Purkinje cell (primary cell): ENCODE data around the gene MDFI. TPM values are rescaled to one million over a fixed set of nuclear protein-coding genes. Genes with fewer than 3 reads are reported as not detected.

ENCODE experiments used
- polyA plus RNA-seq: library from polyadenylated mRNA; unstranded; fragments of >200 nt; fragmentation: Nextera tagmentation; gene quantifications from 2 replicates; pipeline ENCODE4 v1.2.1, GENCODE V29; 2014

Gene MDFI, protein sequence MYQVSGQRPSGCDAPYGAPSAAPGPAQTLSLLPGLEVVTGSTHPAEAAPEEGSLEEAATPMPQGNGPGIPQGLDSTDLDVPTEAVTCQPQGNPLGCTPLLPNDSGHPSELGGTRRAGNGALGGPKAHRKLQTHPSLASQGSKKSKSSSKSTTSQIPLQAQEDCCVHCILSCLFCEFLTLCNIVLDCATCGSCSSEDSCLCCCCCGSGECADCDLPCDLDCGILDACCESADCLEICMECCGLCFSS
- not detected in 2 replicates for polyA plus RNA-seq

GRCh38 chr6:41638002-41638934 is at the start of gene MDFI:
Gene MDFI, plus strand, starts transcription at chr6:41638468. Its CDS starts 282 bp downstream, at chr6:41638750.

Other genes with a start within 250 kb of the MDFI start
- 6.0 and 11.8 TPM in 2 replicates for gene FOXP4, start 92.1 kb upstream of the MDFI start, polyA plus RNA-seq
- gene TFEB, start 97.1 kb downstream of the MDFI start, polyA plus RNA-seq, result not detected in 2 replicates
- not detected in 2 replicates for gene PGC, start 108.9 kb downstream of the MDFI start, polyA plus RNA-seq
- 1.0 and 1.4 TPM in 2 replicates for gene FRS3, start 141.4 kb downstream of the MDFI start, polyA plus RNA-seq
- gene PRICKLE4, start 142.3 kb downstream of the MDFI start, polyA plus RNA-seq, result not detected in 2 replicates
- gene TOMM6, start 149.2 kb downstream of the MDFI start, polyA plus RNA-seq, result 535 and 586 TPM in 2 replicates